Measurements from ENCODE around the gene MICALL1. TPM values are rescaled to one million over a fixed set of nuclear protein-coding genes. Genes with fewer than 3 reads are reported as not detected.

MICALL1 gene
- total and polyA plus RNA-seq, 9 of the 15 experiments (the other 6 are each of a cell fraction or from before 2014, with no cell fraction given) = 0.32 to 21.5 (median 6.1) TPM

GRCh38 chr22:37929390-37929789 is 23.3 kb downstream of the MICALL1 start:
- Histone ChIP-seq H3K4me3 (no peak overlapping the region), H3K4me1 (replicated peaks in 1 of 2; ENCODE audit: control insufficient read depth in 2 of 2, insufficient read depth in 2 of 2, low read length in 2 of 2) (peaks cover 9 to 32% of the 10 kb centered on the region in 2 experiments; a peak in 4 of 5 replicates), H3K36me3 (ENCODE audit: control insufficient read depth, insufficient read depth, low read length) (peaks cover 23% of the 10 kb centered on the region; the same call in 2 of the 3 replicates), H3K9me1 (ENCODE audit: control insufficient read depth, insufficient read depth, low read length) (no peaks in the 10 kb centered on the region), H3K27me3 (ENCODE audit: control insufficient read depth in 2 of 2, insufficient read depth in 2 of 2, low read length in 2 of 2) (no peaks in the 10 kb centered on the region), H4K20me1 (replicated peaks; ENCODE audit: control insufficient read depth, insufficient read depth, low read length) (no peaks in the 10 kb centered on the region), H3K79me2 (ENCODE audit: control insufficient read depth, insufficient read depth, low read length) (no peaks in the 10 kb centered on the region), H3K4me2 (ENCODE audit: insufficient read depth, low read length) (no peak overlapping the region), H3K27ac (ENCODE audit: extremely low read depth, low read depth, low read length) (no peak overlapping the region), H3K9ac (ENCODE audit: insufficient read depth in 1 of 2, low read depth in 2 of 2, low read length in 2 of 2) (no peak overlapping the region; a peak in 1 of 4 replicates), H3K9me3 (replicated peaks; ENCODE audit: control insufficient read depth, insufficient read depth, low read depth, low read length) (no peaks in the 10 kb centered on the region), H2AFZ (ENCODE audit: low read depth, low read length) (no peak overlapping the region)
- BruUV-seq (replicated peaks) = no TSS peak
- no peak for DNase-seq (ENCODE audit: extremely low read depth in 1 of 4, low spot score in 3 of 4)
- in situ Hi-C loops (cut with MboI) (no loop called here), intact Hi-C loops (cut with micrococcal nuclease) (no loop called here)
- CTCF ChIA-PET (ENCODE audit: low intra/inter-chr PET ratio) = no interaction called here
- WGBS (ENCODE audit: insufficient coverage, low coverage, missing lambda C conversion rate) = 88% methylated on average over 5 of the region's 5 CpGs
- POLR2A ChIA-PET = interaction anchor here (0.8 kb wide), 1 partner anchor 216 kb away, joined by 3 read pairs; no protein-coding TSS in a partner anchor
- no peak for ATAC-seq
- FAIRE-seq = no peak
- no peak for TF ChIP-seq JUNB (CRISPR knock-in tag; conservative IDR thresholded peaks at IDR 0.05)
- no peak for TF ChIP-seq ESRRB (CRISPR knock-in tag; IDR thresholded peaks at IDR 0.05; ENCODE audit: borderline replicate concordance)

DNA sequence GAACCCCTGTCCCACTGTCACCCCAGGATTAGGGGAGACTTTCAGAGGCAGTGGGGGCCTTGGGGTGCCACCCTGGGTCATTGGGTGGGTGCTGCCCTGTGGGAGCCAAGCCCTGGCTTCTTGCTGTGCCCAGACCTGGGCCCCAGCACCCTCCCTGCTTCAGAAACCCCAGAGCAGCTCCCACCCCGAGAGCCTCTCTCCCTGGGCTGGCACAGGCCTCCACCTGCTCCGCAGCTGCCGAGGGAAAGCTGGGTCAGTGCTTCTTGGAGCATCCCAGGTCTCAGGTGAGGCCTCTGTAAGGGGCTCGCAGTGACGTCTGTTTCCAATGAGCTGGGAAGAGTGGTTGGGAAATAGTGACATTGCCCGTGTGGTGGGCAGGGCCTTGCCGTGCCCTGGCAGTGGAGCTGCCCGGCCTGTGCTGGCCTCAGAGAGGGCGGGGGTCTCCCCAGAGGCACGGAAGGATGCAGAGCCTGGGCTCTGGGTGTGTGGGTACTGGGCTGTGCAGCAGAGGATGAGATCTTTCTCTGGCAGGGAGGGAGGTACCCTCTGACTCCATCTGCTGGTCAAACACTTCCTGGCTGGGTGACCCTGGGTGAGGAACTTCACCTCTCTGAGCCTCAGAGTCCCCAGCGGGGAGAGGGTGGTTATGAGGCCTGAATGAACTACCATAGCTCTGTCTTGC is 24.3 kb downstream of the MICALL1 start:
- CTCF ChIA-PET (ENCODE audit: low intra/inter-chr PET ratio) = interaction anchor here (1.3 kb wide), 1 partner anchor 25 kb away, joined by 3 read pairs; no protein-coding TSS in a partner anchor
- H3K9ac ChIP-seq (ENCODE audit: insufficient read depth in 1 of 2, low read depth in 2 of 2, low read length in 2 of 2) = peak overlapping the region in 1 of 2 experiments; percentile 45; a peak in 1 of 4 replicates
- no peak for FAIRE-seq
- TF ChIP-seq ZFP36 (IDR thresholded peaks at IDR 0.05; ENCODE audit: low read depth, low read length, partially characterized antibody) = peak; percentile 83
- no peak for TF ChIP-seq ZNF717 (CRISPR knock-in tag; IDR thresholded peaks at IDR 0.05)
- TF ChIP-seq ETV5 (CRISPR knock-in tag; IDR thresholded peaks at IDR 0.05; ENCODE audit: low read depth) = no peak
- TF ChIP-seq POLR2G (IDR thresholded peaks at IDR 0.05; ENCODE audit: low read depth, low read length) = peak; percentile 32; the same call in 1 of the 2 replicates
- no peak for TF ChIP-seq ETS1 (conservative IDR thresholded peaks at IDR 0.05; ENCODE audit: control insufficient read depth, low read depth, low read length)
- TF ChIP-seq CTCF (IDR thresholded peaks at IDR 0.05 in 2 of 3, conservative IDR thresholded peaks at IDR 0.05 in 1 of 3; ENCODE audit: insufficient read depth in 2 of 3, low read depth in 1 of 3, low read length in 3 of 3) = peak; percentile 9 to 37 (median 31); a peak in 3 of 6 replicates
- no peak for TF ChIP-seq POLR2H (tag; IDR thresholded peaks at IDR 0.05; ENCODE audit: low read depth)
- no peak overlapping the region for H3K4me3 ChIP-seq
- H3K9me1 ChIP-seq (ENCODE audit: control insufficient read depth, insufficient read depth, low read length) = no peaks in the 10 kb centered on the region
- in situ Hi-C loops (cut with MboI) = no loop called here
- ATAC-seq = no peak
- peak in 1 of 4 experiments; percentile 29 for DNase-seq (ENCODE audit: extremely low read depth in 1 of 4, low spot score in 3 of 4)
- intact Hi-C loops (cut with micrococcal nuclease) = no loop called here
- no peaks in the 10 kb centered on the region for H3K79me2 ChIP-seq (ENCODE audit: control insufficient read depth, insufficient read depth, low read length)
- POLR2A ChIA-PET = interaction anchor here (0.7 to 1.2 kb wide), 2 partner anchors 20 to 35 kb away, joined by 3 to 5 read pairs; no protein-coding TSS in a partner anchor
- H3K4me2 ChIP-seq (ENCODE audit: insufficient read depth, low read length) = no peak overlapping the region
- no peak overlapping the region for H3K27ac ChIP-seq (ENCODE audit: extremely low read depth, low read depth, low read length)
- no peak overlapping the region for H2AFZ ChIP-seq (ENCODE audit: low read depth, low read length)
- H3K4me1 ChIP-seq (replicated peaks in 1 of 2; ENCODE audit: control insufficient read depth in 2 of 2, insufficient read depth in 2 of 2, low read length in 2 of 2) = peaks cover 9 to 28% of the 10 kb centered on the region in 2 experiments; a peak in 4 of 5 replicates
- no TSS peak for BruUV-seq (replicated peaks)
- no peaks in the 10 kb centered on the region for H3K27me3 ChIP-seq (ENCODE audit: control insufficient read depth in 2 of 2, insufficient read depth in 2 of 2, low read length in 2 of 2)
- no peaks in the 10 kb centered on the region for H3K9me3 ChIP-seq (replicated peaks; ENCODE audit: control insufficient read depth, insufficient read depth, low read depth, low read length)
- peaks cover 23% of the 10 kb centered on the region; the same call in 2 of the 3 replicates for H3K36me3 ChIP-seq (ENCODE audit: control insufficient read depth, insufficient read depth, low read length)
- H4K20me1 ChIP-seq (replicated peaks; ENCODE audit: control insufficient read depth, insufficient read depth, low read length) = no peaks in the 10 kb centered on the region
- 73% methylated on average over 5 of the region's 11 CpGs for WGBS (ENCODE audit: insufficient coverage, low coverage, missing lambda C conversion rate)

Measured in K562 (cell line).